Measurements from ENCODE around the gene EXOSC1. TPM values are rescaled to one million over a fixed set of nuclear protein-coding genes. Genes with fewer than 3 reads are reported as not detected.

Gene EXOSC1
- total RNA-seq, 2 experiments from 2014 or later, result 46.5 to 47.9 TPM

DNA sequence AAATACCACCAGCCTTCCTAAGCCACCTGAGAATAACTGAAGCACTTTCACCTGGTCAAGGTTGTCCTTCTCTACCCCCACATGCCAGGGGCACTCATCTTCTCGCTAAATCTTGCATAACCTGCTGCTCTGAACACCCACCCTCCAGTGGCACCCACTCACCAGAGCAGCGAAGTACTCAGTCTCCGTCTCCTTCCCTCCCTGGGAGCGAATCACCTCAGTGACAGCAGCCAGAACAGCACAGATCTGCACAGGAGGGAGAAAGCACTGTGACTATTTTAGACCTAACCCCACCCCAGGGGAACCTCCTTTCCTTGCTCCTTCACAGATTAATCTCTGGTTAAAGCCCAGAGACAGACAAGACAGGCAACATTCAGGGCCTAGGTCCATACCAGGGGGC lies 49.8 kb downstream of the EXOSC1 start:
- DNase-seq, result no peak
- no peak overlapping the region for H3K4me3 Mint-ChIP-seq
- no peak for ATAC-seq (ENCODE audit: low read depth)
- H3K27ac Mint-ChIP-seq, result no peak overlapping the region
- H3K36me3 Mint-ChIP-seq, result peaks cover 8% of the 10 kb centered on the region
- H3K4me1 Mint-ChIP-seq, result peaks cover 2% of the 10 kb centered on the region
- H3K9me3 Mint-ChIP-seq, result no peaks in the 10 kb centered on the region
- POLR2A ChIA-PET, result no interaction called here
- H3K27me3 Mint-ChIP-seq, result no peaks in the 10 kb centered on the region

DNA sequence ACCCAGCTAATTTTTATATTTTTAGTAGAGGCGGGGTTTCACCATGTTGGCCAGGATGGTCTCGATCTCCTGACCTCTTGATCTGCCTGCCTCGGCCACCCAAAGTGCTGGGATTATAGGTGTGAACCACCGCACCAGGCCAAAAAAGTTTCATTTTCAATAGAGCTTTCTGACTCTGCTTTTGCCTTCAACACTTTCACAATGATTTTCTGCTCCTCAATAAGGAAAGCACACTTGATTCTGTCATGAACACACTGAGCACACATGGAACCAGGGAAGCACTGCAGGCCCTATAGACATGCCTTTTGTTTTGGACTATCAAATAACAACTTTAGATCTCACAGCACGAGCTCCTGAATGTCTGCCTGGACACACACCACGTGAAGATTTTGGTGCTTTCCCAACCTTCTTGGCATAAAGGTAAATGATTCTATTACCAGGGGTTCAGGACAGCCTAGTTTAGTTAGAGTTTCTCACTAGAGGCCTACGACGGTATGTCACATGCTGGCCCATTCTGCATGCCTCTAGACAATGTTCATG lies 52.7 kb downstream of the EXOSC1 start:
- DNase-seq, result no peak
- Mint-ChIP-seq H3K4me3 (no peak overlapping the region), H3K27ac (no peak overlapping the region), H3K27me3 (no peaks in the 10 kb centered on the region), H3K36me3 (peaks cover 10% of the 10 kb centered on the region), H3K4me1 (peaks cover 2% of the 10 kb centered on the region), H3K9me3 (no peaks in the 10 kb centered on the region)
- no peak for ATAC-seq (ENCODE audit: low read depth)
- POLR2A ChIA-PET, result no interaction called here

DNA sequence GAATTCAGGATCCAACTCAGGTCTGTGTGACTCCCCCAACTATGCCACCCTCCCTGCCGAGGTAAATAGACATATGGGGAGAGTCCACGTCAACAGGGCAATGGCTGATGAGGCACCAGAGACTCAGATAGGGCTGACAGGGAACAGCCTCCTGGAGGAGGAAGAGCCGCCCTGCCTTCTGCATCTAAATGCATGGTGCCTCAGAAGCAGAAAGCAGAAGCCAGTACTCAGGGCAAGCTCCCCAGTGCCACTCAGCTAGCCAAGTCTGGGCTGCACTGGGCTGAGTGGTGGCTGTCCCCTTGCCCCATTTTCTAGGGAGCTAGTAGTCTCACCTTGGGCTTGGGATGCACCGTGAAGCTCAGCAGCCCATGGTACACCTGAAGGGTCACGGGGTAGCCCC lies 55.7 kb downstream of the EXOSC1 start:
- no peak for DNase-seq
- POLR2A ChIA-PET, result no interaction called here
- Mint-ChIP-seq H3K4me3 (no peak overlapping the region), H3K27me3 (no peaks in the 10 kb centered on the region), H3K9me3 (no peaks in the 10 kb centered on the region), H3K36me3 (peaks cover 7% of the 10 kb centered on the region), H3K4me1 (peaks cover 2% of the 10 kb centered on the region), H3K27ac (no peak overlapping the region)
- no peak for ATAC-seq (ENCODE audit: low read depth)

DNA sequence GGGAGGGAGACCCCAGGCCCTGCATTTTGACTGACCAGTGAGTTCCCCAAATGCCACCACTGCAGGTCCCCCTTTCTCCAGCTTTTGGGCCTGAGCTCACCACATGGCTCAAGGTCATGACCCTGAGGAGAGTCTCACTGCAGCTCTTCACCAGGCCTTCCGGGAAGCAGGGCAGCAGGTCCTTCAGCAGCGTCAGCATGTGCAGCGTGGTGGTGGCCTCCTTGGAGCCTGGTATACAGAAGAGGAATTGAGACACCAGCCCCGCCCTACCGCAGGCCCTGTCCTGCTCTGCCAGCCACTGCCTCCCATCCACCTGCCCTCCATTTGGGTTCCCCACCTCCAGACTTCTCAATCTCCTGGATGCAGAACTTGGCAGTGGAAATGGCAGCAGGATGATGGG lies 57.7 kb downstream of the EXOSC1 start:
- POLR2A ChIA-PET, result no interaction called here
- ATAC-seq (ENCODE audit: low read depth) (no peak), DNase-seq (no peak)
- no peaks in the 10 kb centered on the region for H3K4me1 Mint-ChIP-seq
- no peak overlapping the region for H3K4me3 Mint-ChIP-seq
- no peak overlapping the region for H3K27ac Mint-ChIP-seq
- H3K9me3 Mint-ChIP-seq, result no peaks in the 10 kb centered on the region
- peaks cover 4% of the 10 kb centered on the region for H3K36me3 Mint-ChIP-seq
- no peaks in the 10 kb centered on the region for H3K27me3 Mint-ChIP-seq

Other genes starting within 250 kb of the EXOSC1 start
- gene ARHGAP19, start 153.4 kb downstream of the EXOSC1 start, total RNA-seq, result 10 to 100 TPM; 35.4 to 44.5 TPM
- gene FRAT1, start 126.7 kb downstream of the EXOSC1 start, total RNA-seq, result 10 to 100 TPM; 11.0 to 11.7 TPM
- 10 to 100 TPM; 15.3 to 16.7 TPM for gene FRAT2, start 111.3 kb downstream of the EXOSC1 start, total RNA-seq
- 10 to 100 TPM; 20.5 to 23.8 TPM for gene RRP12, start 44.7 kb downstream of the EXOSC1 start, total RNA-seq
- gene PGAM1, start 19.8 kb downstream of the EXOSC1 start, total RNA-seq, result 100 to 1,000 TPM; 288 to 298 TPM
- 10 to 100 TPM; 23.3 to 29.6 TPM for gene ZDHHC16, start 169 bp upstream of the EXOSC1 start, total RNA-seq
- gene MMS19, start 52.4 kb upstream of the EXOSC1 start, total RNA-seq, result 10 to 100 TPM; 87.9 to 89.7 TPM
- gene UBTD1, start 52.9 kb upstream of the EXOSC1 start, total RNA-seq, result 1 to 10 TPM; 1.1 to 1.4 TPM
- gene ANKRD2, start 126.8 kb upstream of the EXOSC1 start, total RNA-seq, result under 1 TPM in 1 of 2 experiments, not detected in 1; 0.23 TPM
- not detected for gene HOGA1, start 138.4 kb upstream of the EXOSC1 start, total RNA-seq
- not detected for gene C10orf62, start 143.7 kb upstream of the EXOSC1 start, total RNA-seq
- 1 to 10 TPM; 1.7 to 2.2 TPM for gene MORN4, start 187.5 kb upstream of the EXOSC1 start, total RNA-seq
- gene PI4K2A, start 194.7 kb upstream of the EXOSC1 start, total RNA-seq, result 10 to 100 TPM in 1 of 2 experiments, 1 to 10 TPM in 1; 9.3 to 10.9 TPM
- 1 to 10 TPM; 2.4 to 2.9 TPM for gene AVPI1, start 241.2 kb upstream of the EXOSC1 start, total RNA-seq

Measured in activated naive CD8-positive, alpha-beta T cell treated with anti-CD3 and anti-CD28 coated beads, Interleukin-2, amount 10 ng/mL, durations not matched to agents 7 days and 5 days (primary cell).